HFFc6 (cell line): ENCODE measurements around the gene SP2. TPM values are rescaled to one million over a fixed set of nuclear protein-coding genes. Genes with fewer than 3 reads are reported as not detected.

Source experiments
- DNase-seq: peaks from one replicate; pipeline ENCODE4 v3.0.0-alpha.2; 2018
- H3K27ac Mint-ChIP-seq: 2 replicates; pipeline ENCODE4 v1.8.0; 2020; ENCODE audit warnings: mild to moderate bottlenecking, mixed read lengths
- H3K27me3 Mint-ChIP-seq: 2 replicates; pipeline ENCODE4 v1.8.0; 2021; ENCODE audit warnings: mild to moderate bottlenecking, moderate library complexity, mixed read lengths; ENCODE audit not compliant: insufficient read depth
- H3K36me3 Mint-ChIP-seq: 2 replicates; pipeline ENCODE4 v1.8.0; 2021; ENCODE audit warnings: low read depth, mixed read lengths
- H3K4me1 Mint-ChIP-seq: 2 replicates; pipeline ENCODE4 v1.8.0; 2020; ENCODE audit warnings: low read depth, mixed read lengths
- H3K4me3 Mint-ChIP-seq: 2 replicates; pipeline ENCODE4 v1.8.0; 2020; ENCODE audit warnings: mild to moderate bottlenecking, moderate library complexity, mixed read lengths
- H3K9me3 Mint-ChIP-seq: 2 replicates; pipeline ENCODE4 v1.8.0; 2020; ENCODE audit warnings: mild to moderate bottlenecking, mixed read lengths
- CTCF ChIP-seq: fragments of 200-600 bp; sonication (generic); IDR thresholded peaks from 2 replicates; pipeline ENCODE4 v1.5.0; 2021; ENCODE audit warnings: antibody characterized with exemption, mild to moderate bottlenecking
- total RNA-seq, 6 experiments: library from RNA; stranded (reverse); fragmentation: NEBNext Ultra II Directional; extraction: Animal tissue kit (Norgen Biotek cat#: 25700); gene quantifications; 2 replicates in 1 of 6; 3 replicates in 5 of 6; pipeline ENCODE4 v1.2.3, GENCODE V29; 2021

Gene SP2
- total RNA-seq, 6 experiments from 2014 or later = 10.7 to 17.5 (median 16.4) TPM

DNA sequence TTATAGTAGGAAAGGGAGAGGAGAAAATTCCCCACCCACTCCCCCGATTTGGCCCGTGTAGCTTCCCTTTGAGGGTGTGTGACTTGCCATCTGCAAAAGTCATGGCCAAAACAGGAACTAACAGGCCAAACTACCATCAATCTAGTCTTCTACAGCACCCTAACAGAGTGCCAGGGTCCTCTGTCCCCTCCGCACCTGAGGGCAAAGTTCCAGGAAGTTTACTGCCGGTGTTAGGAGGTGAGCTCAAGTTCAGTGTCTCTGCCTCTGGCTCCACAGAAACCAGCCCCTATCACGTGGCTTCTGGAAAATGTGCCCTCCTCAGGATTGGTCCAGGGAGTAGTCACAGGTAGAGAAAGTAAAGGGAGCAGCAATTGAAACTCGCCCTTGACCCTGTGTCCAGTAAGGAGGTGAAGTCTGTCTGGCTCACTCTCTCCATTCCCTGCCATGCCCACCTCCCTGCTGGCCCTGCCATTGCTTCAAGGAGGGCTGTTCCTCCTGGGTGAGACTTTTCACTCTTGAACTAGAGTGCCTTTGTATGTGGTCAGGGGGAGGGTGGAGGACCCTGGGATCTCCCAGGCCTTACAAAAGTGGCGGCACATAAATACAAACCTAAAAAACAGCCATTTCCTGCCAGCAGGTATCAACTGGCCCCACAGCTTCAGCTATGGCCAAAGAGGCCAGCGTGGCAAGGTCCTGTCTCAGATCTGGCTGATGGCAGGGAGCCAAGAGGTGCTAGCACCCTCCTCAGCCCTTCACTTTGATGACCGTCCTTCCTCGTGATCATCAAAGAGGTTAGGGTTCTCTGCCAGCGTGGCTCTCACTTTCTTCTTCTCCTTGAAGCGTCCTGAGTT is 56.4 kb downstream of the SP2 start:
- H3K4me1 Mint-ChIP-seq = peaks cover 19% of the 10 kb centered on the region
- no peak for TF ChIP-seq CTCF
- no peak for DNase-seq
- no peak overlapping the region for H3K4me3 Mint-ChIP-seq
- no peaks in the 10 kb centered on the region for H3K36me3 Mint-ChIP-seq
- no peak overlapping the region for H3K27ac Mint-ChIP-seq
- H3K27me3 Mint-ChIP-seq = peaks cover 1% of the 10 kb centered on the region; the same call in 1 of the 2 replicates
- no peaks in the 10 kb centered on the region for H3K9me3 Mint-ChIP-seq

- Mint-ChIP-seq H3K36me3 (no peaks in the 10 kb centered on the region), H3K4me1 (peaks cover 12% of the 10 kb centered on the region), H3K9me3 (no peaks in the 10 kb centered on the region), H3K4me3 (no peak overlapping the region), H3K27me3 (peaks cover 2% of the 10 kb centered on the region), H3K27ac (no peak overlapping the region)
- DNase-seq = no peak
- TF ChIP-seq CTCF = peak; percentile 56
These were observed 57.9 kb downstream of the SP2 start for GRCh38 chr17:47953909-47954308.

DNA sequence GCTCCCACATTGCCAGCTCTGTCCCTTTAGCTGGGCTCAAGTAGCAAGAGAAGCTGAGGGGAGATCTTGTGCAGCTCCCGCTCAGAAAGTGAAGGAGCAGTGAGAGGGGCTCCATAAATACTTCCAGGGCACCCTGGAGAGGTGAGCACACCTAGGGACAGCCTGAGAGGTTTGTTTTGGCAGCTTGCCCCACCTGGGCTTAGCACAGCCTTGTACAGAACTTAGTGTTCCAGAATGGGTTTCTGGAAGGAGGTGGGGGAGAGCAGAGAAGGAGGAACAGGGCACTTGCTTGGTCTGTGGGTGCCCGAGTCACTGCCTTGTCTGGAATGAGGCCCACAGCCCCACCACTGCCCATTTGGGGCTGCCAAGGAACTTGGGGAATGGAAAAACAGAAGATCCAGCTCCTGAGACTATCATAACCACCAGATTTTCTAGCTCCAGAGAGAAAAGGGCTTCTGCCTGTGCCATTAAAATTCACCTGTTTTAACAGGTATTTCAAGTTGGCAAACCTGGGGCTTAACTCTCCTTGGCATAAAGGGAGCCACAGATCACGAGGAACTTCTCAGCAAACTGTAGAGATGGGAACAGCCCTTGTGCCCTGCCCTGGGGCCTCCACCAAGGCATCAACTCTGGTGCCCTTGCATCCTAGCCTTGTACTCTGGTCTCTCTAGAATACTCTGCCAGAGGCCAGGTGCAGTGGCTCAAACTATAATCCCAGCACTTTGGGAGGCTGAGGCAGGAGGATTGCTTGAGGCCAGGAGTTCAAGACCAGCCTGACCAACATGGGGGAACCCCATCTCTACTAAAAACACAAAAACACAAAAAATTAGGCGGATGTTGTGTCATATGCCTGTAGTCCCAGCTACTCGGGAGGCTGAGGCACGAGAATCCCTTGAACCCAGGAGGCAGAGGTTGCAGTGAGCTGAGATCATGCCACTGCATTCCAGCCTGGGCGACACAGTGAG is 59.7 kb downstream of the SP2 start:
- H3K36me3 Mint-ChIP-seq = no peaks in the 10 kb centered on the region
- no peak for TF ChIP-seq CTCF
- H3K9me3 Mint-ChIP-seq = no peaks in the 10 kb centered on the region
- H3K27me3 Mint-ChIP-seq = peaks cover 4% of the 10 kb centered on the region
- H3K4me1 Mint-ChIP-seq = no peaks in the 10 kb centered on the region
- no peak overlapping the region for H3K4me3 Mint-ChIP-seq
- H3K27ac Mint-ChIP-seq = no peak overlapping the region
- no peak for DNase-seq

GRCh38 chr17:47956791-47957590 is 61.0 kb downstream of the SP2 start:
- H3K4me1 Mint-ChIP-seq = no peaks in the 10 kb centered on the region
- DNase-seq = no peak
- H3K4me3 Mint-ChIP-seq = no peak overlapping the region
- no peaks in the 10 kb centered on the region for H3K9me3 Mint-ChIP-seq
- H3K27me3 Mint-ChIP-seq = peaks cover 5% of the 10 kb centered on the region
- no peak overlapping the region for H3K27ac Mint-ChIP-seq
- peaks cover 6% of the 10 kb centered on the region; the same call in 1 of the 2 replicates for H3K36me3 Mint-ChIP-seq
- no peak for TF ChIP-seq CTCF
